Loucy (cell line): ENCODE measurements around the gene PLSCR5.

ENCODE experiments used
- H2AFZ ChIP-seq: fragments of 200-600 bp; sonication (generic); 2 replicates; pipeline ENCODE4 v1.6.0; 2016; ENCODE audit warnings: antibody characterized with exemption, mild to moderate bottlenecking, low read length, moderate library complexity
- H3F3A ChIP-seq: fragments of 200-600 bp; 2 replicates; pipeline ENCODE4 v1.6.0; 2016; ENCODE audit warnings: antibody characterized with exemption, low read depth, mild to moderate bottlenecking
- H3K27me3 ChIP-seq: fragments of 200-600 bp; sonication (generic); 2 replicates; pipeline ENCODE4 v1.6.1; 2014; ENCODE audit warnings: low read length, mild to moderate bottlenecking; ENCODE audit not compliant: insufficient read depth, poor library complexity, severe bottlenecking
- H3K36me3 ChIP-seq: fragments of 200-600 bp; sonication (generic); 2 replicates; pipeline ENCODE4 v1.6.1; 2016; ENCODE audit warnings: low read length; ENCODE audit not compliant: insufficient read depth
- H3K4me1 ChIP-seq: fragments of 200-600 bp; sonication (generic); 2 replicates; pipeline ENCODE4 v1.5.1; 2014; ENCODE audit warnings: low read length, mild to moderate bottlenecking; ENCODE audit not compliant: insufficient read depth, poor library complexity, severe bottlenecking
- H3K4me2 ChIP-seq: fragments of 200-600 bp; sonication (generic); 2 replicates; pipeline ENCODE4 v1.6.0; 2014; ENCODE audit warnings: antibody characterized with exemption, low read length, low read depth, mild to moderate bottlenecking; ENCODE audit not compliant: poor library complexity, severe bottlenecking
- H3K4me3 ChIP-seq: fragments of 200-600 bp; sonication (generic); 2 replicates; pipeline ENCODE4 v1.5.1; 2014; ENCODE audit warnings: low read length, mild to moderate bottlenecking, mixed read lengths; ENCODE audit not compliant: poor library complexity, severe bottlenecking
- H3K79me2 ChIP-seq: fragments of 200-600 bp; sonication (generic); 2 replicates; pipeline ENCODE4 v1.6.1; 2014; ENCODE audit warnings: low read length; ENCODE audit not compliant: insufficient read depth
- H3K9ac ChIP-seq: fragments of 200-600 bp; sonication (generic); 2 replicates; pipeline ENCODE4 v1.6.0; 2014; ENCODE audit warnings: mild to moderate bottlenecking, low read depth, low read length, moderate library complexity; ENCODE audit not compliant: poor library complexity, severe bottlenecking
- H3K9me2 ChIP-seq: fragments of 200-600 bp; sonication (generic); replicated peaks from 2 replicates; pipeline ENCODE4 v1.6.1; 2016; ENCODE audit warnings: low read depth, low read length, mixed read lengths
- H3K9me3 ChIP-seq: fragments of 200-600 bp; sonication (generic); 2 replicates; pipeline ENCODE4 v1.6.1; 2014; ENCODE audit warnings: mild to moderate bottlenecking, antibody characterized with exemption, low read length, low read depth; ENCODE audit not compliant: insufficient read depth
- H4K20me1 ChIP-seq: fragments of 200-600 bp; sonication (generic); 2 replicates; pipeline ENCODE4 v1.6.0; 2014; ENCODE audit warnings: antibody characterized with exemption, low read length, mild to moderate bottlenecking; ENCODE audit not compliant: insufficient read depth, poor library complexity, severe bottlenecking
- EZH2phosphoT487 ChIP-seq: fragments of 200-600 bp; IDR thresholded peaks from 2 replicates; pipeline ENCODE4 v1.6.1; 2018; ENCODE audit warnings: antibody characterized with exemption, mild to moderate bottlenecking, moderate library complexity, borderline replicate concordance
- TF ChIP-seq, protein P1 (sequence below): fragments of 200-600 bp; sonication (generic); conservative IDR thresholded peaks from 2 replicates; pipeline ENCODE4 v1.5.1; 2014; ENCODE audit warnings: mild to moderate bottlenecking, antibody characterized with exemption, low read length

Gene PLSCR5

GRCh38 chr3:146550743-146551510 lies 54.2 kb downstream of the PLSCR5 start:
- TF ChIP-seq, protein P1, sequence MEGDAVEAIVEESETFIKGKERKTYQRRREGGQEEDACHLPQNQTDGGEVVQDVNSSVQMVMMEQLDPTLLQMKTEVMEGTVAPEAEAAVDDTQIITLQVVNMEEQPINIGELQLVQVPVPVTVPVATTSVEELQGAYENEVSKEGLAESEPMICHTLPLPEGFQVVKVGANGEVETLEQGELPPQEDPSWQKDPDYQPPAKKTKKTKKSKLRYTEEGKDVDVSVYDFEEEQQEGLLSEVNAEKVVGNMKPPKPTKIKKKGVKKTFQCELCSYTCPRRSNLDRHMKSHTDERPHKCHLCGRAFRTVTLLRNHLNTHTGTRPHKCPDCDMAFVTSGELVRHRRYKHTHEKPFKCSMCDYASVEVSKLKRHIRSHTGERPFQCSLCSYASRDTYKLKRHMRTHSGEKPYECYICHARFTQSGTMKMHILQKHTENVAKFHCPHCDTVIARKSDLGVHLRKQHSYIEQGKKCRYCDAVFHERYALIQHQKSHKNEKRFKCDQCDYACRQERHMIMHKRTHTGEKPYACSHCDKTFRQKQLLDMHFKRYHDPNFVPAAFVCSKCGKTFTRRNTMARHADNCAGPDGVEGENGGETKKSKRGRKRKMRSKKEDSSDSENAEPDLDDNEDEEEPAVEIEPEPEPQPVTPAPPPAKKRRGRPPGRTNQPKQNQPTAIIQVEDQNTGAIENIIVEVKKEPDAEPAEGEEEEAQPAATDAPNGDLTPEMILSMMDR, result no peak
- no peak for TF ChIP-seq EZH2phosphoT487
- Histone ChIP-seq H3K27me3 (no peaks in the 10 kb centered on the region), H3K9me2 (no peaks in the 10 kb centered on the region), H3K9me3 (no peaks in the 10 kb centered on the region), H4K20me1 (no peaks in the 10 kb centered on the region), H3K36me3 (no peaks in the 10 kb centered on the region), H3F3A (peaks cover 3% of the 10 kb centered on the region; the same call in 1 of the 2 replicates), H3K79me2 (no peaks in the 10 kb centered on the region), H3K4me1 (peaks cover 14% of the 10 kb centered on the region), H3K4me2 (peak overlapping the region; percentile 72), H3K4me3 (peak overlapping the region; percentile 59), H3K9ac (no peak overlapping the region), H2AFZ (peak overlapping the region; percentile 91)

DNA sequence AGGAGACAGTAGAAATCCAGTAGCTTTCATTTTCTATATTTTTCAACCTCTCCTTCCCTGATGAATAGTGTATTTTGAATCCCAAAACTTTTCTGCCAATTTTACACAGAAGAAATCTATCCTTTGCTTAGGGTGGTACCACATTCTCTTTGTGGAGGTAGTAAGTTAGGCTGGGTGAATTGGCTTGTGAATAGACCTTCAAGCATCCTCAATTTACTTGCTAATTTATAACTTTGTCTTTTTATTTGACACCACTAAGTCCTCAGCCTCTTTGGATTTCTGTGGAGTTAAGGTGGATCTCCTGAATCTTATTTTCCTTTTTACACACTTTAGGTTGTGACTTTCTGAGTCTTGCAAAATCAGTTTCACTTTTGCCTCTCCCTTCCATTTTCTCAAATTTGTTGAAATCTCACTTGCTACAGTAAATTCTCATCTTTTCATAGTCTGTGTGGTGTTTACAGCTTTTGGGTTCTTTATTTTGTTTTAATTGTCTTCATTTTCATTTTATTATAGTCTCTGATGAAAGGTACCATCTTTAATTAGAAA lies 55.0 kb downstream of the PLSCR5 start:
- TF ChIP-seq, protein P1, result no peak
- TF ChIP-seq EZH2phosphoT487, result no peak
- Histone ChIP-seq H2AFZ (peak overlapping the region; percentile 91), H4K20me1 (no peaks in the 10 kb centered on the region), H3K4me1 (peaks cover 14% of the 10 kb centered on the region), H3K4me2 (peak overlapping the region; percentile 72), H3K9me2 (no peaks in the 10 kb centered on the region), H3F3A (peaks cover 3% of the 10 kb centered on the region; the same call in 1 of the 2 replicates), H3K79me2 (no peaks in the 10 kb centered on the region), H3K36me3 (no peaks in the 10 kb centered on the region), H3K9ac (peak overlapping the region; percentile 5), H3K27me3 (no peaks in the 10 kb centered on the region), H3K4me3 (peak overlapping the region; percentile 59), H3K9me3 (no peaks in the 10 kb centered on the region)

DNA sequence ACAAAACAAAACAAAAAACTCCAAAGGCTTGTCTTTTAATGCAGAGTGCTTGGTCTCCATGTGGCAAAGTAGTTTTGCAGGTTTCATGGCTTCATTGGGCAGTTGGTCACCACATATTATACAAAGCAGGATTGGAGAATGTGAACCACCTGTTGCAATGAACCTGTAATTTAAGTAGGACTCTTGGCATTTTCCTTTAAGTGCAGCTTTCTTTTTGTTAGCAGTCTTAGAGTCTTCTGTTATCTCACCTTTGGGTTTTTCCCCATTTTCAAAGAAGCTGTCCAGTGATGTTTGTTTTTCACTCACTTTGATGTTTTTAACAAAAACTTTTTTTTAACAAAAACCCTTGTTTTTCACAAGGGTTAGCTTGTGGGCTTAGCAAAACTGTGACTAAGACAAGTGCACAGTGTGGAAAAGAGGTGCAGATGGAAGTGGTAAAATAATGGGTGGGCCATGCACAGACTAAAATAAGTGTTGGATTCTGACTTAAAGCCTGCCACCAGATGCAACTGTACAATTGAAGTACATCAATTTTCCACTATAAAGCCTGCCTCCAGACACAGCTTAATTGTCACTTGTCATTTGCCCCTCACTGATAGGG lies 57.8 kb downstream of the PLSCR5 start:
- Histone ChIP-seq H3K9me2 (no peaks in the 10 kb centered on the region), H3K27me3 (no peaks in the 10 kb centered on the region), H3K4me3 (no peak overlapping the region), H4K20me1 (peaks cover 17% of the 10 kb centered on the region), H3K4me2 (no peak overlapping the region), H2AFZ (peak overlapping the region; percentile 53), H3K9me3 (no peaks in the 10 kb centered on the region), H3K4me1 (peaks cover 24% of the 10 kb centered on the region), H3K79me2 (peaks cover 20% of the 10 kb centered on the region), H3K36me3 (no peaks in the 10 kb centered on the region), H3K9ac (no peak overlapping the region), H3F3A (peaks cover 3% of the 10 kb centered on the region; the same call in 1 of the 2 replicates)
- no peak for TF ChIP-seq EZH2phosphoT487
- TF ChIP-seq, protein P1, result no peak
